Measurements from ENCODE around the gene CENPQ. TPM values are rescaled to one million over a fixed set of nuclear protein-coding genes. Genes with fewer than 3 reads are reported as not detected.

CENPQ gene, protein sequence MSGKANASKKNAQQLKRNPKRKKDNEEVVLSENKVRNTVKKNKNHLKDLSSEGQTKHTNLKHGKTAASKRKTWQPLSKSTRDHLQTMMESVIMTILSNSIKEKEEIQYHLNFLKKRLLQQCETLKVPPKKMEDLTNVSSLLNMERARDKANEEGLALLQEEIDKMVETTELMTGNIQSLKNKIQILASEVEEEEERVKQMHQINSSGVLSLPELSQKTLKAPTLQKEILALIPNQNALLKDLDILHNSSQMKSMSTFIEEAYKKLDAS
- total RNA-seq (2021), result 10.7 and 11.7 TPM in 2 replicates
- percentile 88 among the genes with signal in this experiment for Bru-seq, nascent RNA
- percentile 68 among the genes with signal in this experiment for BruChase-seq, experiment 1, labeled RNA remaining after a 2-hour chase
- percentile 56 among the genes with signal in this experiment for BruChase-seq, experiment 2, labeled RNA remaining after a 6-hour chase
- long read RNA-seq, transcript CENPQ-201 (9 exons, 1,733 nt), result major isoform, 6 of 23 reads
- long read RNA-seq, partial matches to known transcripts, result 0 of 23 reads
- long read RNA-seq, other reads (novel, unspliced or antisense), result 17 of 23 reads

DNA sequence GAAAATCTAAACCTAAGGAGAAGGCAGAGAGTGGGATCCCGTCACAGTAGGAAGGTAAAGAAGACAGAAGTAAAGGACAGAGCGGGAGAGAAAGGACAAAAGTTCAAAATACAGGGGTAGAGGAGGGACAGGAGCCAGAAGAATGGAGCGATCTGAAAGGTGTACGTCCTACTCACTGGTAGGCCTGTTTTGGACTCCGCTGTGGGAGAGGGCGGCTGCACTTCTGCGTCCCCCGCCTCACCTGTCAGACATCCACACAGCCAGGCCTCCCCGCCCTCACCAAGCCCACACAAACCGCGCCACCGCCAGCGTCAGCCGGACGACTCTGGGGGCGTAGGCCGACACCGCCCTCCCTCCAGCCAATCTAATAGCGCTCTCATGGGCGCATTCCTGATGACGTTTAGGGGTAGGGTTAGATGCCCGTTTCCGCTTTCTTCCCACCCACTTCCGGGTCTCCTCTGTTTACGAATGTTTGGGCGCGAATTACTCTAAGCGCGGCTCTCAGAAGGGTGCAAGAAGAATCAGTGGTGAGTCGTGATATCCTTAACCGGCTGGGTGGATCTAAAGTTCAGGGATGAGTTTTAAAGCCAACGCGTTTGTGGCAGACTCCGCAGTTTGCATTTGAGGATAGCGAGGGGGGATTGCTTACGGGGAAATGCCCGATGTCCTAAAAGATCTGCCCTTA, at the start of gene CENPQ, which contains the start of gene MMUT:
Gene CENPQ, plus strand, starts transcription at position 444 of the 685 bp plus-strand sequence. CDS start 6,807 bp downstream, outside the sequence.
Gene MMUT, minus strand, starts transcription at position 327 of the 685 bp plus-strand sequence. CDS start 3,787 bp downstream, outside the sequence.
- Histone ChIP-seq H3K27ac (ENCODE audit: low read depth, low read length, poor library complexity, severe bottlenecking) (peak within 1 kb of the TSS; percentile 92), H3K4me3 (ENCODE audit: low read depth, low read length, poor library complexity, severe bottlenecking) (peak within 1 kb of the TSS; percentile 66), H3K36me3 (ENCODE audit: insufficient read depth, low read length, poor library complexity, severe bottlenecking) (no peaks in the 10 kb centered on the region), H3K4me1 (ENCODE audit: insufficient read depth, low read length, poor library complexity, severe bottlenecking) (peaks cover 8% of the 10 kb centered on the region), H3K27me3 (replicated peaks; ENCODE audit: insufficient read depth, low read depth, low read length, poor library complexity) (no peaks in the 10 kb centered on the region), H3K9me3 (ENCODE audit: low read depth, low read length, poor library complexity, severe bottlenecking) (no peaks in the 10 kb centered on the region)
- ChIA-PET POLR2A (ENCODE audit: low non-redundant PET) (no interaction called here), CTCF (no interaction called here)
- intact Hi-C loops (cut with micrococcal nuclease; ENCODE audit: unreplicated experiment), result loop anchor here (5.0 kb wide), 1 partner anchor 384 kb away; no protein-coding TSS in a partner anchor
- TF ChIP-seq EZH2 (IDR thresholded peaks at IDR 0.05; ENCODE audit: borderline replicate concordance, low read depth, low read length, poor library complexity, severe bottlenecking), result no peak
- TF ChIP-seq, protein P1, sequence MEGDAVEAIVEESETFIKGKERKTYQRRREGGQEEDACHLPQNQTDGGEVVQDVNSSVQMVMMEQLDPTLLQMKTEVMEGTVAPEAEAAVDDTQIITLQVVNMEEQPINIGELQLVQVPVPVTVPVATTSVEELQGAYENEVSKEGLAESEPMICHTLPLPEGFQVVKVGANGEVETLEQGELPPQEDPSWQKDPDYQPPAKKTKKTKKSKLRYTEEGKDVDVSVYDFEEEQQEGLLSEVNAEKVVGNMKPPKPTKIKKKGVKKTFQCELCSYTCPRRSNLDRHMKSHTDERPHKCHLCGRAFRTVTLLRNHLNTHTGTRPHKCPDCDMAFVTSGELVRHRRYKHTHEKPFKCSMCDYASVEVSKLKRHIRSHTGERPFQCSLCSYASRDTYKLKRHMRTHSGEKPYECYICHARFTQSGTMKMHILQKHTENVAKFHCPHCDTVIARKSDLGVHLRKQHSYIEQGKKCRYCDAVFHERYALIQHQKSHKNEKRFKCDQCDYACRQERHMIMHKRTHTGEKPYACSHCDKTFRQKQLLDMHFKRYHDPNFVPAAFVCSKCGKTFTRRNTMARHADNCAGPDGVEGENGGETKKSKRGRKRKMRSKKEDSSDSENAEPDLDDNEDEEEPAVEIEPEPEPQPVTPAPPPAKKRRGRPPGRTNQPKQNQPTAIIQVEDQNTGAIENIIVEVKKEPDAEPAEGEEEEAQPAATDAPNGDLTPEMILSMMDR (conservative IDR thresholded peaks at IDR 0.05; ENCODE audit: low read depth, low read length), result no peak
- DNase-seq (ENCODE audit: low spot score), result peak; percentile 97
- no TSS peak for BruUV-seq (replicated peaks)

DNA sequence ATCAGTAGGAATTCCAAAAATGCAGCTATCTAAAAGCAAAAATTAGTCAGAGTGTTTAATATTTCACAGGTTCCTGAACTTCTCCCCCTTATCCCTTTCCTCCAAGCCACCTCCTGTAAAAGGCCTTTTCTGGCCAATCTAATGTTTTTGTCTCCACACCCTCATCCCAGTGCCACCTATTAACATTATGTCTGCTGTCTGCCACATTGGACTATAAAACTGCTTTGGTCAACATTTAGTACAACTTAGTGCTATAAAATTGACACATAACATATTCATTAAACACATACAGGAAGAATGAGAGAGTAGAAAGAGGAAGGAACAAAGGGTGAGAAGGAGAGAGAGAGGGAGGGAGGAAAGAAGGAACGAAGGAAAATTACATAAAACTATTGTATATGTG, 47.8 kb upstream of the CENPQ start:
- H3K27me3 ChIP-seq (replicated peaks; ENCODE audit: insufficient read depth, low read depth, low read length, poor library complexity), result no peaks in the 10 kb centered on the region
- no TSS peak for BruUV-seq (replicated peaks)
- ChIA-PET CTCF (no interaction called here), POLR2A (ENCODE audit: low non-redundant PET) (no interaction called here)
- DNase-seq (ENCODE audit: low spot score), result peak; percentile 1
- no peak overlapping the region for H3K4me3 ChIP-seq (ENCODE audit: low read depth, low read length, poor library complexity, severe bottlenecking)
- H3K36me3 ChIP-seq (ENCODE audit: insufficient read depth, low read length, poor library complexity, severe bottlenecking), result no peaks in the 10 kb centered on the region
- TF ChIP-seq, protein P1 (conservative IDR thresholded peaks at IDR 0.05; ENCODE audit: low read depth, low read length), result no peak
- no peak for TF ChIP-seq EZH2 (IDR thresholded peaks at IDR 0.05; ENCODE audit: borderline replicate concordance, low read depth, low read length, poor library complexity, severe bottlenecking)
- peaks cover 5% of the 10 kb centered on the region for H3K9me3 ChIP-seq (ENCODE audit: low read depth, low read length, poor library complexity, severe bottlenecking)
- intact Hi-C loops (cut with micrococcal nuclease; ENCODE audit: unreplicated experiment), result no loop called here
- no peak overlapping the region for H3K27ac ChIP-seq (ENCODE audit: low read depth, low read length, poor library complexity, severe bottlenecking)
- peaks cover 2% of the 10 kb centered on the region for H3K4me1 ChIP-seq (ENCODE audit: insufficient read depth, low read length, poor library complexity, severe bottlenecking)

DNA sequence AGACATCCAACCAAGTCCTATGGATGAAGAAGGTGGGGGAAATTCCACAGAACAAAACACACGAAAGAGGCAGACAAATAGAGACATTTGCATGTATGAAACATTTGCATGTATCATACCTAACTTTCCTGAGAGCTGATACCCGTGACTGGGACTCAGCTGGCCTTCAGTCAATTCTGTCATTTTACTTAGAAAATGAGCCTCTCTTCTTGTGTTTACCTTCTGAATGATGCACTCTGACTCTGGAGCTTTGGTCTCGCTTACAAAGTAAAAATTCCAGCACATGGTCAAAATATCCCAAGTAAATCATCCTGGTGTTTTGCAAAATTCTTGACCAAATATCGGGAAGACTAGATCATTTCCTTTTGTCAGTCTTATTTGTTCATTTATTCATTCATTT, 47.0 kb upstream of the CENPQ start:
- Histone ChIP-seq H3K4me3 (ENCODE audit: low read depth, low read length, poor library complexity, severe bottlenecking) (no peak overlapping the region), H3K4me1 (ENCODE audit: insufficient read depth, low read length, poor library complexity, severe bottlenecking) (no peaks in the 10 kb centered on the region), H3K36me3 (ENCODE audit: insufficient read depth, low read length, poor library complexity, severe bottlenecking) (no peaks in the 10 kb centered on the region), H3K9me3 (ENCODE audit: low read depth, low read length, poor library complexity, severe bottlenecking) (peaks cover 5% of the 10 kb centered on the region), H3K27me3 (replicated peaks; ENCODE audit: insufficient read depth, low read depth, low read length, poor library complexity) (no peaks in the 10 kb centered on the region), H3K27ac (ENCODE audit: low read depth, low read length, poor library complexity, severe bottlenecking) (no peak overlapping the region)
- DNase-seq (ENCODE audit: low spot score), result no peak
- intact Hi-C loops (cut with micrococcal nuclease; ENCODE audit: unreplicated experiment), result no loop called here
- ChIA-PET POLR2A (ENCODE audit: low non-redundant PET) (no interaction called here), CTCF (no interaction called here)
- no TSS peak for BruUV-seq (replicated peaks)
- TF ChIP-seq EZH2 (IDR thresholded peaks at IDR 0.05; ENCODE audit: borderline replicate concordance, low read depth, low read length, poor library complexity, severe bottlenecking), result no peak
- TF ChIP-seq, protein P1 (conservative IDR thresholded peaks at IDR 0.05; ENCODE audit: low read depth, low read length), result no peak

All from A673 (cell line).